Measurements from ENCODE around the gene IGFALS. TPM values are rescaled to one million over a fixed set of nuclear protein-coding genes. Genes with fewer than 3 reads are reported as not detected.

The IGFALS gene
- total RNA-seq, 1 donor from 2014 or later: not detected

DNA sequence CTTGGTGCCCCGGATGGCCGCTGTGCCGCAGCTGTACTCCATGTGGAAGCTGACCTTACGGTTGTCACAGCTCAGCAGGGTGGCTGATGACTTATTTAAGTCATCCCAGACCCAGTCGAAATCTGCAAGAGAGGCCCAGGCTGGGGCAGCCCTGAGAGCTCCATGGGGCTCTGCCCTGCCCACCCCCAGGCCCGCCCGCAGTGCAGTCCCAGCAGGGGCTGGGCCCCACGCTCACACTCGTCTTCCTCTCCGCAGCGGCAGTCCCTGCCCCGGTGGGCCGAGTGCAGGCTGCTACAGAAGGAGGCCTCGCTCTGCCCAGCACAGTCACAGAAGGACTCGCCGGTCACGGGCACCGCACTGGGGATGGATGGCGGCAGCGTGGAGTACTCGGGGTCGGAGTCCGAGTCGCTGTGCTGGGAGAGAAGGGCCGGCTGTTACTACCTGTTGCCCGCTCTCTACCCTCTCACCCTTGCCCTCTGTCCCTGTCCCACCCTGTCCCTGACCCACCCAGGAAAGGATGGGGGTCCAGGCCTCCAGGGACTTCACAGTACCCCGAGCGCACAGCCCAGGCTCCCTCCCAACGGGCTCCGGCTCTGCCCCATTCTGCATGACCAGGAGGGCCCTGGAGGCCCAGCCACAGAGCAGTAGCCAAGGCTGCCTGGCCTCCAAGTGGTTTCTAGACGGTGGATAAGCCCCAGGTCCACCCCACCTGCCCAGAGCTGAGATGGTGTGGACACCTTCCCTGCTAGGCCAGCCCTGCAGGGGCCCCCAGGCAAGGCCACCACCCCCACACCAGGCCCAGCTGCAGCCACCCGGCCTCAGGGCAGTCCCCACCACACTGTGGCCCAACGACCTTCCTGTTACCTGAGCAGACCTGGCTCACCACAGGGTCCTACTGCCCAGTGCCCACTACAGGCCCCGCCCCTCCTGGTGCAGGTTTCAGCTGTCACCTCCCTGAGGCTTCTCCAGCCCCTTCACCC lies 15.0 kb downstream of the IGFALS start:
- Mint-ChIP-seq H3K36me3 (ENCODE audit: low read depth, unreplicated experiment) (no peaks in the 10 kb centered on the region), H3K9me3 (ENCODE audit: unreplicated experiment) (no peaks in the 10 kb centered on the region), H3K4me1 (ENCODE audit: unreplicated experiment) (peaks cover 16% of the 10 kb centered on the region), H3K27ac (ENCODE audit: unreplicated experiment) (peak overlapping the region; percentile 78), H3K4me3 (ENCODE audit: unreplicated experiment) (no peak overlapping the region), H3K27me3 (ENCODE audit: unreplicated experiment) (peaks cover 6% of the 10 kb centered on the region)
- no peak for DNase-seq (ENCODE audit: low spot score)
- no peak for TF ChIP-seq CTCF (IDR thresholded peaks at IDR 0.05; ENCODE audit: unreplicated experiment)

DNA sequence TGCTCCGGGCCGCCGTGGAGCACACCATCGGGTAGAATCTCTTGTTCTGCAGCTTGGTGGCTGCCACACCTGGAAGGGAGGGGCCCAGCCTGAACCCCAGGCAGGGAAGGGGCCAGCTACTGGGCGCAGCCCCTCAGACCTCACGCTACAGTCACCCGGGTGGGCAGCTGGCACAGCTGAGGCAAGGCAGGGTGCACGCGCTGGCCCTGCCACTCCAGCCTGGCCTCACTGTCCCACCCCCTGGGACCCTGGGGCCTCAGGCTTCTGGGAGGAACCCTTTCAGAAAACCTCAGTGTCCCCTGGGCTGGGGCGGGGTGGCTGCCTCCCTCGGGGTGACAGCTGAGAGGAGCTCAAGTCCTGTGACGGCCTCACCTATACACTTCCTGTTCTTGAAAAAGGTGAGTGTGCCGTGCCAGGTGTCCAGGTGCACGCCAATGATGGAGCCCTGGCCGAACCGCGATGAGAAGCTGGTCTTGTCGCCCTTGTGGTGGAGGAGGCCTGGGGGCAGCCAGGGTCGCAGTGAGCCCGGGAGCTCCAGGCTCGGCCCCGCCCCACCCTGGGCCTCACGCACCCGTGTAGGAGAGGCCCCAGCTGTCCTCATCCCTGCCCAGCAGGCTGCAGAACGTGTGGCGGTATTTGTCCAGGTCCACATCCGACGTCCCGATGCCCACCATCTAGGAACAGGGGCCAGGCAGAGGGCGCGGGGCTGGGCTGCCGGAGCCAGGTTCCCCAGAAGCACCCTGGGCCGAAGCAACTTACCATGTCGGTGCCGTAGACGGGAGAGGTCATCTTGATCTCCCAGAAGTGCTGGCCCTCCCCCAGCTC lies 15.9 kb downstream of the IGFALS start:
- DNase-seq (ENCODE audit: low spot score): no peak
- no peaks in the 10 kb centered on the region for H3K36me3 Mint-ChIP-seq (ENCODE audit: low read depth, unreplicated experiment)
- no peak for TF ChIP-seq CTCF (IDR thresholded peaks at IDR 0.05; ENCODE audit: unreplicated experiment)

GRCh38 chr16:1776991-1777374 lies 16.5 kb downstream of the IGFALS start:
- H3K36me3 Mint-ChIP-seq (ENCODE audit: low read depth, unreplicated experiment): no peaks in the 10 kb centered on the region
- H3K9me3 Mint-ChIP-seq (ENCODE audit: unreplicated experiment): no peaks in the 10 kb centered on the region
- peaks cover 16% of the 10 kb centered on the region for H3K4me1 Mint-ChIP-seq (ENCODE audit: unreplicated experiment)
- H3K27me3 Mint-ChIP-seq (ENCODE audit: unreplicated experiment): peaks cover 8% of the 10 kb centered on the region
- no peak for TF ChIP-seq CTCF (IDR thresholded peaks at IDR 0.05; ENCODE audit: unreplicated experiment)
- no peak overlapping the region for H3K27ac Mint-ChIP-seq (ENCODE audit: unreplicated experiment)
- H3K4me3 Mint-ChIP-seq (ENCODE audit: unreplicated experiment): no peak overlapping the region
- no peak for DNase-seq (ENCODE audit: low spot score)

More for the DNA sequence above, 15.9 kb downstream of the IGFALS start:
- peaks cover 4% of the 10 kb centered on the region for H3K27me3 Mint-ChIP-seq (ENCODE audit: unreplicated experiment)
- H3K27ac Mint-ChIP-seq (ENCODE audit: unreplicated experiment): no peak overlapping the region
- peaks cover 12% of the 10 kb centered on the region for H3K4me1 Mint-ChIP-seq (ENCODE audit: unreplicated experiment)
- no peaks in the 10 kb centered on the region for H3K9me3 Mint-ChIP-seq (ENCODE audit: unreplicated experiment)
- H3K4me3 Mint-ChIP-seq (ENCODE audit: unreplicated experiment): no peak overlapping the region

DNA sequence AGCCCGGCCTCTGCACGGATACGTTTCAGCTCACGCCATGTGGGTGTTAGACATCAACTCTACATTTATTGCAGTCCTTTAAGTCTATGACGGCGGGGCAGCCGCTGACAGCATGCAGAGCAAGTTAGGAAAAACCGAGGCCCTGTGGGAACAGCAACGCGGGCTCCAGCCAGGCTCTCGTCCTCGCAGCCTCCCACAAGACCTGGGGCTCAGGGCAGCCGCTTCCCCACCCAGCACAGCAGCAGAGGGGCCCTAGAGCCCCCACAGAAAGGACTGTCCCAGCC lies 16.9 kb downstream of the IGFALS start:
- peaks cover 7% of the 10 kb centered on the region for H3K27me3 Mint-ChIP-seq (ENCODE audit: unreplicated experiment)
- no peaks in the 10 kb centered on the region for H3K36me3 Mint-ChIP-seq (ENCODE audit: low read depth, unreplicated experiment)
- no peaks in the 10 kb centered on the region for H3K9me3 Mint-ChIP-seq (ENCODE audit: unreplicated experiment)
- peaks cover 16% of the 10 kb centered on the region for H3K4me1 Mint-ChIP-seq (ENCODE audit: unreplicated experiment)
- no peak overlapping the region for H3K27ac Mint-ChIP-seq (ENCODE audit: unreplicated experiment)
- TF ChIP-seq CTCF (IDR thresholded peaks at IDR 0.05; ENCODE audit: unreplicated experiment): no peak
- no peak for DNase-seq (ENCODE audit: low spot score)
- no peak overlapping the region for H3K4me3 Mint-ChIP-seq (ENCODE audit: unreplicated experiment)

All from endothelial cell (in vitro differentiated cells).